H1 (cell line): ENCODE data around the gene CDH7. TPM values are rescaled to one million over a fixed set of nuclear protein-coding genes. Genes with fewer than 3 reads are reported as not detected.

Experiments used
- CTCF ChIA-PET: fragments of 300-600 bp; sonication (Branson Sonifier 250); formaldehyde crosslinking; loops from one replicate; lab custom pipeline; 2021; ENCODE audit not compliant: partially characterized antibody; lab: Charles Lee
- POLR2A ChIA-PET: fragments of 300-600 bp; sonication (Branson Sonifier 250); formaldehyde crosslinking; loops from one replicate; lab custom pipeline; 2021; ENCODE audit warnings: inconsistent platforms; ENCODE audit not compliant: partially characterized antibody; lab: Charles Lee
- DNase-seq, 2 experiments: peaks; one replicate each; pipeline versions ENCODE4 v3.0.0 to v3.0.0-alpha.2; 2010 to 2022; ENCODE audit warnings: low spot score in 2 of 2, low read depth in 1 of 2, mixed read lengths in 1 of 2
- FAIRE-seq: peaks from 2 replicates; lab custom pipeline; 2011; peaks lifted over from hg19 to GRCh38; lab: Jason Lieb, UNC
- H2AFZ ChIP-seq: 2 replicates; pipeline ENCODE4 v1.8.1; 2012; ENCODE audit warnings: low read length, inconsistent platforms
- H2AK5ac ChIP-seq: 2 replicates; pipeline ENCODE4 v1.6.1; 2013; ENCODE audit warnings: low read depth, low read length
- H2BK120ac ChIP-seq: replicated peaks from 2 replicates; pipeline ENCODE3; 2013; ENCODE audit warnings: low read depth, low read length, inconsistent platforms
- H2BK12ac ChIP-seq: 2 replicates; pipeline ENCODE4 v1.6.1; 2013; ENCODE audit warnings: low read depth, low read length
- H2BK15ac ChIP-seq: 2 replicates; pipeline ENCODE4 v1.6.1; 2013; ENCODE audit warnings: low read length
- H2BK20ac ChIP-seq: 2 replicates; pipeline ENCODE4 v1.6.1; 2013; ENCODE audit warnings: low read length
- H2BK5ac ChIP-seq: 2 replicates; pipeline ENCODE4 v1.6.1; 2013; ENCODE audit warnings: low read depth, low read length
- H3K14ac ChIP-seq: 2 replicates; pipeline ENCODE4 v1.6.1; 2013; ENCODE audit warnings: inconsistent platforms; ENCODE audit not compliant: insufficient read length
- H3K18ac ChIP-seq: 2 replicates; pipeline ENCODE4 v1.6.1; 2013; ENCODE audit warnings: low read length; ENCODE audit errors: extremely low read depth
- H3K23ac ChIP-seq: 2 replicates; pipeline ENCODE4 v1.6.1; 2013; ENCODE audit warnings: inconsistent platforms; ENCODE audit not compliant: insufficient read length
- H3K23me2 ChIP-seq: 2 replicates; pipeline ENCODE4 v1.6.1; 2013; ENCODE audit warnings: low read depth, low read length
- H3K27ac ChIP-seq: 2 replicates; pipeline ENCODE4 v1.6.1; 2011; ENCODE audit warnings: low read depth, low read length, inconsistent platforms
- H3K27me3 ChIP-seq, 4 experiments: replicated peaks in 1 of 4; 1 replicate in 1 of 4; 2 replicates in 3 of 4; pipeline versions ENCODE4 v1.6.1 to v1.8.1; 2011 to 2013; ENCODE audit warnings: low read length in 3 of 4, mild to moderate bottlenecking in 3 of 4, inconsistent platforms in 2 of 4, mixed read lengths in 2 of 4, moderate library complexity in 1 of 4; ENCODE audit not compliant: control insufficient read depth in 3 of 4, insufficient read depth in 3 of 4; ENCODE audit errors: extremely low read depth in 1 of 4
- H3K36me3 ChIP-seq, 4 experiments: 2 replicates each; pipeline versions ENCODE4 v1.6.1 to v1.8.1; 2011 to 2013; ENCODE audit warnings: mild to moderate bottlenecking in 4 of 4, low read length in 3 of 4, moderate library complexity in 2 of 4, control low read depth in 1 of 4, inconsistent platforms in 1 of 4; ENCODE audit not compliant: insufficient read depth in 4 of 4, control insufficient read depth in 2 of 4
- H3K4ac ChIP-seq: replicated peaks from 2 replicates; pipeline ENCODE3; 2013; ENCODE audit warnings: low read length, low read depth, mixed read lengths, inconsistent platforms; ENCODE audit not compliant: insufficient read length
- H3K4me1 ChIP-seq, 4 experiments: replicated peaks in 1 of 4; 1 replicate in 1 of 4; 2 replicates in 3 of 4; pipeline versions ENCODE4 v1.6.1 to v1.8.1; 2011 to 2013; ENCODE audit warnings: low read length in 3 of 4, inconsistent platforms in 2 of 4, mixed read lengths in 1 of 4; ENCODE audit not compliant: insufficient read depth in 4 of 4, control insufficient read depth in 3 of 4
- H3K4me2 ChIP-seq, 2 experiments: 2 replicates each; pipeline versions ENCODE4 v1.6.1 to v1.8.1; 2011 to 2013; ENCODE audit warnings: low read depth in 2 of 2, low read length in 2 of 2, control low read depth in 1 of 2, inconsistent platforms in 1 of 2, mild to moderate bottlenecking in 1 of 2; ENCODE audit not compliant: insufficient read depth in 1 of 2
- H3K4me3 ChIP-seq, 4 experiments: fragments of 200-600, 300-600 bp in 1 of 4; sonication (generic), shearing (Covaris generic), sonication (Bioruptor Twin) in 1 of 4; 2 replicates each; pipeline versions ENCODE4 v1.5.1 to v1.8.1; 2011 to 2016; ENCODE audit warnings: low read length in 4 of 4, low read depth in 3 of 4, control low read depth in 2 of 4, inconsistent platforms in 2 of 4, mild to moderate bottlenecking in 2 of 4, mixed read lengths in 1 of 4, moderate library complexity in 1 of 4; ENCODE audit not compliant: insufficient read depth in 2 of 4; ENCODE audit errors: extremely low read depth in 1 of 4
- H3K56ac ChIP-seq: replicated peaks from 2 replicates; pipeline ENCODE3; 2013; ENCODE audit warnings: low read depth, mild to moderate bottlenecking, mixed read lengths, low read length, inconsistent platforms; ENCODE audit not compliant: insufficient read length
- H3K79me1 ChIP-seq: 2 replicates; pipeline ENCODE4 v1.6.1; 2013; ENCODE audit warnings: low read depth, low read length, control low read depth
- H3K79me2 ChIP-seq, 2 experiments: 2 replicates each; pipeline versions ENCODE4 v1.6.1 to v1.8.1; 2012 to 2013; ENCODE audit warnings: low read length in 2 of 2, mild to moderate bottlenecking in 2 of 2, inconsistent platforms in 1 of 2; ENCODE audit not compliant: insufficient read depth in 2 of 2, control insufficient read depth in 1 of 2
- H3K9ac ChIP-seq, 4 experiments: replicated peaks in 1 of 4; 1 replicate in 1 of 4; 2 replicates in 3 of 4; pipeline versions ENCODE4 v1.6.1 to v1.8.1; 2011 to 2013; ENCODE audit warnings: low read depth in 3 of 4, low read length in 3 of 4, control low read depth in 2 of 4, mild to moderate bottlenecking in 2 of 4, moderate library complexity in 2 of 4, inconsistent platforms in 1 of 4; ENCODE audit errors: extremely low read depth in 1 of 4
- H3K9me3 ChIP-seq, 2 experiments: 2 replicates each; pipeline versions ENCODE4 v1.6.1 to v1.8.1; 2012 to 2013; ENCODE audit warnings: mild to moderate bottlenecking in 2 of 2, moderate library complexity in 2 of 2, control low read depth in 1 of 2, inconsistent platforms in 1 of 2, low read depth in 1 of 2, low read length in 1 of 2, mixed read lengths in 1 of 2; ENCODE audit not compliant: insufficient read depth in 2 of 2
- H4K20me1 ChIP-seq, 2 experiments: replicated peaks in 1 of 2; 2 replicates each; pipeline versions ENCODE3 to v1.8.1; 2011 to 2013; ENCODE audit warnings: inconsistent platforms in 2 of 2, low read length in 2 of 2, mild to moderate bottlenecking in 1 of 2; ENCODE audit not compliant: insufficient read depth in 2 of 2, control insufficient read depth in 1 of 2
- H4K5ac ChIP-seq: 2 replicates; pipeline ENCODE4 v1.6.1; 2013; ENCODE audit warnings: low read length, low read depth, mixed read lengths, inconsistent platforms; ENCODE audit not compliant: insufficient read length
- H4K8ac ChIP-seq: 2 replicates; pipeline ENCODE4 v1.8.0; 2013; ENCODE audit warnings: mild to moderate bottlenecking, moderate library complexity, low read length, inconsistent platforms; ENCODE audit not compliant: insufficient read depth; ENCODE audit errors: extremely low read depth
- H4K91ac ChIP-seq: replicated peaks from 2 replicates; pipeline ENCODE3; 2013; ENCODE audit warnings: low read length, mixed read lengths, inconsistent platforms; ENCODE audit not compliant: insufficient read length
- GABPA ChIP-seq: IDR thresholded peaks from 2 replicates; pipeline ENCODE4 v1.6.1; 2011; ENCODE audit warnings: mild to moderate bottlenecking, low read length, moderate library complexity, borderline replicate concordance; ENCODE audit not compliant: insufficient read depth
- HDAC6 ChIP-seq: IDR thresholded peaks from one replicate; pipeline ENCODE4 v1.7.1; 2012; ENCODE audit warnings: low read depth, mild to moderate bottlenecking, inconsistent platforms, low read length, moderate library complexity
- MAX ChIP-seq: IDR thresholded peaks from 2 replicates; pipeline ENCODE4 v1.6.1; 2012; ENCODE audit warnings: inconsistent platforms
- NRF1 ChIP-seq: IDR thresholded peaks from 2 replicates; pipeline ENCODE4 v1.6.1; 2011; ENCODE audit warnings: mild to moderate bottlenecking, low read depth, low read length, improper control_type of control experiment
- POLR2A ChIP-seq, 2 experiments: IDR thresholded peaks; 1 replicate in 1 of 2; 2 replicates in 1 of 2; pipeline ENCODE4 v1.6.1; 2011; ENCODE audit warnings: low read depth in 2 of 2, low read length in 2 of 2, mild to moderate bottlenecking in 2 of 2; ENCODE audit errors: control extremely low read depth in 1 of 2
- POU5F1 ChIP-seq: IDR thresholded peaks from 2 replicates; pipeline ENCODE4 v1.6.1; 2011; ENCODE audit warnings: low read depth, mild to moderate bottlenecking, low read length, moderate library complexity
- RBBP5 ChIP-seq: IDR thresholded peaks from 2 replicates; pipeline ENCODE4 v1.7.1; 2012; ENCODE audit warnings: low read depth, mild to moderate bottlenecking, inconsistent platforms, low read length, moderate library complexity, borderline replicate concordance
- SIRT6 ChIP-seq: IDR thresholded peaks from one replicate; pipeline ENCODE4 v1.7.1; 2012; ENCODE audit warnings: low read length, inconsistent platforms
- SP1 ChIP-seq: IDR thresholded peaks from 2 replicates; pipeline ENCODE4 v1.6.1; 2011; ENCODE audit warnings: low read depth, low read length
- WGBS, 2 experiments: shearing (Covaris generic) in 1 of 2; methylation state at CpG; one replicate each; pipeline versions ENCODE4 v1.1.6 to v1.1.7; 2013 to 2015; ENCODE audit warnings: low lambda C conversion rate in 2 of 2, mixed read lengths in 2 of 2, inconsistent platforms in 1 of 2, low coverage in 1 of 2, missing lambda C conversion rate in 1 of 2; ENCODE audit not compliant: insufficient replicate concordance in 2 of 2, insufficient coverage in 1 of 2, insufficient read length in 1 of 2; ENCODE audit errors: extremely low coverage in 1 of 2, missing lambda C conversion rate in 1 of 2; 5-methylcytosine and 5-hydroxymethylcytosine counted together
- polyA plus RNA-seq, 7 experiments: library from polyadenylated mRNA; depleted of rRNA in 3 of 7; stranded (reverse) in 5 of 7; unstranded in 2 of 7; fragments of >200 nt in 5 of 7; fragments of 200-250 nt in 2 of 7; gene quantifications; 1 replicate in 5 of 7; 2 replicates in 1 of 7; 4 replicates in 1 of 7; pipeline versions ENCODE4 v1.2.1 to v1.2.3, GENCODE V29; 2011 to 2013; ENCODE audit warnings: missing spikeins in 2 of 7, mixed read lengths in 2 of 7
- total RNA-seq: library from RNA; stranded (reverse); fragmentation: NEBNext Ultra II Directional; extraction: Animal tissue kit (Norgen Biotek cat#: 25700); gene quantifications from 2 replicates; pipeline ENCODE4 v1.2.1, GENCODE V29; 2021
- TF ChIP-seq, protein P1 (sequence below): IDR thresholded peaks from 2 replicates; pipeline ENCODE4 v1.6.1; 2012; ENCODE audit warnings: inconsistent platforms

Gene CDH7
- total and polyA plus RNA-seq, 2 of the 8 experiments (the other 6 are each of a cell fraction or from before 2014, with no cell fraction given) = 1.00 to 1.5 TPM

DNA sequence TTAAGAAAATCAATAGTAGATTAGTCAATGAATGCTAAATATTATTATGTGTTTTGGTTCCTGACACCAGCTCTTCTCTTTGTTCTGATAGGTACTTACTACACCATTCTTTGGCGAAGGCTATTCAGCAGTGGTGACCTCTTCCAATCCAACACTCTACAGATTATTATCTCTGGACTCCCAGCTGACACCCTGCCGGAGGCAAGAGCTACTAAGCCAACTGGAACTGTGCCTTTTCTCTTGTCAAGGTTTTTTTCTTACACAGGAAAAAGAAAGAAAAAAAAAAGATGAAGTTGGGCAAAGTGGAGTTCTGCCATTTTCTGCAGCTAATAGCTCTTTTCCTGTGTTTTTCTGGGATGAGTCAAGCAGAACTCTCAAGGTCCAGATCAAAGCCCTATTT lies 11.7 kb downstream of the CDH7 start:
- H3K79me1 ChIP-seq = no peaks in the 10 kb centered on the region
- H3K4ac ChIP-seq = no peak overlapping the region
- no peak overlapping the region for H2BK12ac ChIP-seq
- DNase-seq (no peak), FAIRE-seq (no peak)
- H2BK20ac ChIP-seq = no peak overlapping the region
- 88% methylated on average over 2 of the region's 2 CpGs; no CpG with 5 or more reads in 1 of the 2 experiments for WGBS, 2 experiments
- H3K56ac ChIP-seq = no peak overlapping the region
- no peak overlapping the region for H3K18ac ChIP-seq
- H3K9me3 ChIP-seq = no peaks in the 10 kb centered on the region
- H3K4me2 ChIP-seq = no peak overlapping the region
- no peak overlapping the region for H2BK5ac ChIP-seq
- no peak overlapping the region for H3K14ac ChIP-seq
- no peak overlapping the region for H4K91ac ChIP-seq
- H4K8ac ChIP-seq = no peak overlapping the region
- no peak overlapping the region for H3K27ac ChIP-seq
- H3K4me1 ChIP-seq = no peaks in the 10 kb centered on the region
- POLR2A ChIA-PET = no interaction called here
- TF ChIP-seq SIRT6 = no peak
- no peak for TF ChIP-seq MAX
- no peak for TF ChIP-seq POLR2A (IDR thresholded peaks at IDR 0.05; ENCODE audit: control extremely low read depth in 1 of 2, low read depth in 2 of 2, low read length in 2 of 2)
- TF ChIP-seq NRF1 = no peak
- TF ChIP-seq, protein P1, sequence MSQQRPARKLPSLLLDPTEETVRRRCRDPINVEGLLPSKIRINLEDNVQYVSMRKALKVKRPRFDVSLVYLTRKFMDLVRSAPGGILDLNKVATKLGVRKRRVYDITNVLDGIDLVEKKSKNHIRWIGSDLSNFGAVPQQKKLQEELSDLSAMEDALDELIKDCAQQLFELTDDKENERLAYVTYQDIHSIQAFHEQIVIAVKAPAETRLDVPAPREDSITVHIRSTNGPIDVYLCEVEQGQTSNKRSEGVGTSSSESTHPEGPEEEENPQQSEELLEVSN = no peak
- no peak for TF ChIP-seq RBBP5
- no peak for TF ChIP-seq HDAC6
- no peak for TF ChIP-seq SP1
- TF ChIP-seq GABPA = no peak
- TF ChIP-seq POU5F1 = no peak
- no peak overlapping the region for H3K23ac ChIP-seq
- CTCF ChIA-PET = interaction anchor here (1.0 to 1.2 kb wide), 3 partner anchors 9 to 37 kb away, joined by 3 to 4 read pairs (median 4); no protein-coding TSS in a partner anchor
- no peak overlapping the region for H4K5ac ChIP-seq
- no peak overlapping the region for H2AK5ac ChIP-seq
- no peak overlapping the region for H3K4me3 ChIP-seq
- H2BK15ac ChIP-seq = no peak overlapping the region
- H2BK120ac ChIP-seq = no peak overlapping the region
- H3K36me3 ChIP-seq = no peaks in the 10 kb centered on the region
- H3K27me3 ChIP-seq = no peaks in the 10 kb centered on the region
- H3K9ac ChIP-seq = no peak overlapping the region
- no peaks in the 10 kb centered on the region for H3K79me2 ChIP-seq
- H2AFZ ChIP-seq = no peak overlapping the region
- H3K23me2 ChIP-seq = no peaks in the 10 kb centered on the region
- no peaks in the 10 kb centered on the region for H4K20me1 ChIP-seq
